Chondrocyte (in vitro differentiated cells): ENCODE results near the gene PPP2R2C. TPM values are rescaled to one million over a fixed set of nuclear protein-coding genes. Genes with fewer than 3 reads are reported as not detected.
A peak's percentile ranks its signal among the peaks of the same experiment; 100 is the strongest.

Experiments used
- DNase-seq: peaks from one replicate; pipeline ENCODE4 v3.0.0; 2021; ENCODE audit warnings: mixed read lengths, low spot score
- H3K27ac Mint-ChIP-seq: one replicate; pipeline ENCODE4 v1.8.0; 2021; ENCODE audit warnings: mild to moderate bottlenecking, moderate library complexity, mixed read lengths; ENCODE audit not compliant: unreplicated experiment
- H3K27me3 Mint-ChIP-seq: 2 replicates; pipeline ENCODE4 v1.8.0; 2021; ENCODE audit warnings: low read depth, mixed read lengths
- H3K36me3 Mint-ChIP-seq: 2 replicates; pipeline ENCODE4 v1.8.0; 2021; ENCODE audit warnings: low read depth, mixed read lengths
- H3K4me1 Mint-ChIP-seq: 2 replicates; pipeline ENCODE4 v1.8.0; 2021; ENCODE audit warnings: low read depth, mild to moderate bottlenecking, mixed read lengths
- H3K4me3 Mint-ChIP-seq: one replicate; pipeline ENCODE4 v1.8.0; 2021; ENCODE audit warnings: mild to moderate bottlenecking, moderate library complexity, mixed read lengths; ENCODE audit not compliant: unreplicated experiment
- H3K9me3 Mint-ChIP-seq: 2 replicates; pipeline ENCODE4 v1.8.0; 2021; ENCODE audit warnings: low read depth, mixed read lengths
- CTCF ChIP-seq: fragments of 200-600 bp; sonication (generic); IDR thresholded peaks from 2 replicates; pipeline ENCODE4 v1.5.0; 2021; ENCODE audit warnings: antibody characterized with exemption, mild to moderate bottlenecking, moderate library complexity
- total RNA-seq: library from RNA; stranded (reverse); gene quantifications from 3 replicates; pipeline ENCODE4 v1.2.1, GENCODE V29; 2021

The PPP2R2C gene
- total RNA-seq, 1 donor from 2014 or later: 0.10 TPM

GRCh38 chr4:6303943-6304342, 168.5 kb downstream of the PPP2R2C start:
- Mint-ChIP-seq H3K27me3 (no peaks in the 10 kb centered on the region), H3K9me3 (peaks cover 4% of the 10 kb centered on the region), H3K36me3 (peaks cover 33% of the 10 kb centered on the region), H3K27ac (peak overlapping the region; percentile 36), H3K4me3 (no peak overlapping the region), H3K4me1 (no peaks in the 10 kb centered on the region)
- no peak for TF ChIP-seq CTCF
- no peak for DNase-seq

GRCh38 chr4:6302869-6303268, 169.5 kb downstream of the PPP2R2C start:
- Mint-ChIP-seq H3K36me3 (peaks cover 33% of the 10 kb centered on the region), H3K4me1 (no peaks in the 10 kb centered on the region), H3K27me3 (no peaks in the 10 kb centered on the region), H3K27ac (no peak overlapping the region), H3K4me3 (no peak overlapping the region), H3K9me3 (no peaks in the 10 kb centered on the region)
- DNase-seq: no peak
- TF ChIP-seq CTCF: no peak

DNA sequence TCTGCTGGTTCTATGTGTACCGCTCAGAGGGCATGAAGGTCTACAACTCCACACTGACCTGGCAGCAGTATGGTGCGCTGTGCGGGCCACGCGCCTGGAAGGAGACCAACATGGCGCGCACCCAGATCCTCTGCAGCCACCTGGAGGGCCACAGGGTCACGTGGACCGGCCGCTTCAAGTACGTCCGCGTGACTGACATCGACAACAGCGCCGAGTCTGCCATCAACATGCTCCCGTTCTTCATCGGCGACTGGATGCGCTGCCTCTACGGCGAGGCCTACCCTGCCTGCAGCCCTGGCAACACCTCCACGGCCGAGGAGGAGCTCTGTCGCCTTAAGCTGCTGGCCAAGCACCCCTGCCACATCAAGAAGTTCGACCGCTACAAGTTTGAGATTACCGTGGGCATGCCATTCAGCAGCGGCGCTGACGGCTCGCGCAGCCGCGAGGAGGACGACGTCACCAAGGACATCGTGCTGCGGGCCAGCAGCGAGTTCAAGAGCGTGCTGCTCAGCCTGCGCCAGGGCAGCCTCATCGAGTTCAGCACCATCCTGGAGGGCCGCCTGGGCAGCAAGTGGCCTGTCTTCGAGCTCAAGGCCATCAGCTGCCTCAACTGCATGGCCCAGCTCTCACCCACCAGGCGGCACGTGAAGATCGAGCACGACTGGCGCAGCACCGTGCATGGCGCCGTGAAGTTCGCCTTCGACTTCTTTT, 170.5 kb downstream of the PPP2R2C start:
- no peak overlapping the region for H3K27ac Mint-ChIP-seq
- no peak for TF ChIP-seq CTCF

DNA sequence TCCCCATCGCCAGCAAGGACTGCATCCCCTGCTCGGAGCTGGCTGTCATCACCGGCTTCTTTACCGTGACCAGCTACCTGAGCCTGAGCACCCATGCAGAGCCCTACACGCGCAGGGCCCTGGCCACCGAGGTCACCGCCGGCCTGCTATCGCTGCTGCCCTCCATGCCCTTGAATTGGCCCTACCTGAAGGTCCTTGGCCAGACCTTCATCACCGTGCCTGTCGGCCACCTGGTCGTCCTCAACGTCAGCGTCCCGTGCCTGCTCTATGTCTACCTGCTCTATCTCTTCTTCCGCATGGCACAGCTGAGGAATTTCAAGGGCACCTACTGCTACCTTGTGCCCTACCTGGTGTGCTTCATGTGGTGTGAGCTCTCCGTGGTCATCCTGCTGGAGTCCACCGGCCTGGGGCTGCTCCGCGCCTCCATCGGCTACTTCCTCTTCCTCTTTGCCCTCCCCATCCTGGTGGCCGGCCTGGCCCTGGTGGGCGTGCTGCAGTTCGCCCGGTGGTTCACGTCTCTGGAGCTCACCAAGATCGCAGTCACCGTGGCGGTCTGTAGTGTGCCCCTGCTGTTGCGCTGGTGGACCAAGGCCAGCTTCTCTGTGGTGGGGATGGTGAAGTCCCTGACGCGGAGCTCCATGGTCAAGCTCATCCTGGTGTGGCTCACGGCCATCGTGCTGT, 171.2 kb downstream of the PPP2R2C start:
- no peak overlapping the region for H3K4me3 Mint-ChIP-seq
- no peaks in the 10 kb centered on the region for H3K27me3 Mint-ChIP-seq
- H3K36me3 Mint-ChIP-seq: peaks cover 45% of the 10 kb centered on the region
- peak; percentile 89 for DNase-seq
- H3K27ac Mint-ChIP-seq: no peak overlapping the region
- H3K4me1 Mint-ChIP-seq: no peaks in the 10 kb centered on the region
- H3K9me3 Mint-ChIP-seq: no peaks in the 10 kb centered on the region
- no peak for TF ChIP-seq CTCF

More for the DNA sequence above, 170.5 kb downstream of the PPP2R2C start:
- Mint-ChIP-seq H3K36me3 (peaks cover 41% of the 10 kb centered on the region), H3K9me3 (no peaks in the 10 kb centered on the region), H3K4me3 (no peak overlapping the region), H3K4me1 (no peaks in the 10 kb centered on the region), H3K27me3 (no peaks in the 10 kb centered on the region)
- no peak for DNase-seq

GRCh38 chr4:6300359-6300758, 172.1 kb downstream of the PPP2R2C start:
- Mint-ChIP-seq H3K27ac (no peak overlapping the region), H3K27me3 (no peaks in the 10 kb centered on the region)

More at GRCh38 chr4:6300359-6300758, 172.1 kb downstream of the PPP2R2C start:
- H3K9me3 Mint-ChIP-seq: no peaks in the 10 kb centered on the region
- H3K4me1 Mint-ChIP-seq: no peaks in the 10 kb centered on the region
- no peak for DNase-seq
- H3K36me3 Mint-ChIP-seq: peaks cover 49% of the 10 kb centered on the region
- no peak for TF ChIP-seq CTCF
- no peak overlapping the region for H3K4me3 Mint-ChIP-seq
